ENCODE results near the gene STX4.

STX4 gene, protein sequence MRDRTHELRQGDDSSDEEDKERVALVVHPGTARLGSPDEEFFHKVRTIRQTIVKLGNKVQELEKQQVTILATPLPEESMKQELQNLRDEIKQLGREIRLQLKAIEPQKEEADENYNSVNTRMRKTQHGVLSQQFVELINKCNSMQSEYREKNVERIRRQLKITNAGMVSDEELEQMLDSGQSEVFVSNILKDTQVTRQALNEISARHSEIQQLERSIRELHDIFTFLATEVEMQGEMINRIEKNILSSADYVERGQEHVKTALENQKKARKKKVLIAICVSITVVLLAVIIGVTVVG

DNA sequence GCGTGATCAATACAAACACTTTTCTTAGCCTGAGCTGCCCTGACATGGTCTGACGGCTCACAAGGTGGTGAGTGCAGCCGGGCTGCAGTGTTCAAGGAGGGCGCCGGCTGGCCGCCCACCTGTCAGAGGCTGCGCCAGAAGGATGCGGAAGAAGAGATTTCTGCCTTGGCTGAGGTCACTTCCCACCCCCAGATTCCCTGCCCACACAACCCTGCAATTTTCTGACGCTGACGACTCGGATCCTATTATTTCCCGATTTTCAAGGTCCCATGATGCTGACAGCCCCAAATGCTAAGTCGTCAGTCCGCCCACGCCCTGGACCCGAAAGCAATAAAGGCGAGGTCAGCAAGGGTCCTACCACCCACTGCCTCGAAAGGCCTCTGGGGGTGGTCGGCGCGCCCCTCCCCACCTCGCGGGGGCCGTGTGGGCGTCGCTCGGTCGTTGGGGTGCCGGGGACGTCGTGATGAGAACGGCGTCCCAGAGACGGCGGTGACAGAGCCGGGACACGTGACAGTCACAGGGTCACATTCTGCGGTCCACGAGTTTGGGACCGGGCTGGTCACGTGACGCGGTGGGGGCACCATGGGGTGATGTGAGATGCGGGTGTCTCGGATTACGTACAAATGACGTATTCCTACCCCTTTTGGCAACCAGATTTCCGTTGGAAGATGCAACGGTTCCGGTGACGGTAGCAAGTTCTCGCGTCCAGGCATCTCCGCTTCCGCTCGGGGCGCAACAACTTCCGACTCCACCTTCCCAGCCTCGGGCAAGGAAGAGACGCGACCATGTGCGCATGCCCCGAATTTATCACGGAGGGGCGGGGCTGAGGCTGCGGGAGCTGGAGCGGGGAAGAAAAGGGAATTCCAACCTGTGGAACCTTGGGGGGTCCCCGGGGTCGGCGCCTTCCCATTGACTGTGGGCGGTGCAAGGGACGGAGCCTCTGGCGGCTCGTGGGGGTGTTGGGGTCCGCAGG is at the start of gene STX4:
TSS of gene STX4 (plus strand) at position 823 of the 973 bp plus-strand sequence. CDS start 248 bp downstream, outside the sequence.
- peak; percentile 94 for DNase-seq

DNA sequence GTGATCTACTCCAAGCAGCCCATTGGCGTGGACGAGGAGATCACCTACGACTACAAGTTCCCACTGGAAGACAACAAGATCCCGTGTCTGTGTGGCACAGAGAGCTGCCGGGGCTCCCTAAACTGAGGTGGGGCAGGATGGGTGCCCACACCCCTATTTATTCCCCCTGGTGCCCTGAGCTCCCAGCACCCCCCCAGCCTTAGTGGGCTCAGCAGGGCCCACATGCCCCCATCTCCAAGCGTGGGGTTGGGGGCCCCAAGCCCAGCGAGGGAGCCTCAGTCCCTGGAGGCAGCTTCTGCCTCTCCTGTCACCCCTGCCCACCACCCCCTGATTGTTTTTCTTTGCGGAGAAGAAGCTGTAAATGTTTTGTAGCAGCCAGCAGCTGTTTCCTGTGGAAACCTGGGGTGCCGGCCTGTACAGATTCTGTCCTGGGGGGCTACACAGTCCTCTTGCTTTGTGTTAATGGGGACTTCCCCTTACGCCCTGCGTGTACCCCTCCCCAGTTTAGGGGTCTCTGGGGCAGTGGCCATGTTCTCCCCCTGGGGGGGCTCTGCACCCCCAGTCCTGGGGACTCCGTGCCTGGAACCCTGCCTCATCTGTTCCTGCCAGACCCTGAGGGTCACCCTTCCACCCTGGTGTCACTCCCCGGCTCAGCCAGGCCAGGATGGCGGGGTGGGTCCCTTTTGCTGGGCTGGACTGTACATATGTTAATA is 49.3 kb upstream of the STX4 start:
- DNase-seq: no peak

DNA sequence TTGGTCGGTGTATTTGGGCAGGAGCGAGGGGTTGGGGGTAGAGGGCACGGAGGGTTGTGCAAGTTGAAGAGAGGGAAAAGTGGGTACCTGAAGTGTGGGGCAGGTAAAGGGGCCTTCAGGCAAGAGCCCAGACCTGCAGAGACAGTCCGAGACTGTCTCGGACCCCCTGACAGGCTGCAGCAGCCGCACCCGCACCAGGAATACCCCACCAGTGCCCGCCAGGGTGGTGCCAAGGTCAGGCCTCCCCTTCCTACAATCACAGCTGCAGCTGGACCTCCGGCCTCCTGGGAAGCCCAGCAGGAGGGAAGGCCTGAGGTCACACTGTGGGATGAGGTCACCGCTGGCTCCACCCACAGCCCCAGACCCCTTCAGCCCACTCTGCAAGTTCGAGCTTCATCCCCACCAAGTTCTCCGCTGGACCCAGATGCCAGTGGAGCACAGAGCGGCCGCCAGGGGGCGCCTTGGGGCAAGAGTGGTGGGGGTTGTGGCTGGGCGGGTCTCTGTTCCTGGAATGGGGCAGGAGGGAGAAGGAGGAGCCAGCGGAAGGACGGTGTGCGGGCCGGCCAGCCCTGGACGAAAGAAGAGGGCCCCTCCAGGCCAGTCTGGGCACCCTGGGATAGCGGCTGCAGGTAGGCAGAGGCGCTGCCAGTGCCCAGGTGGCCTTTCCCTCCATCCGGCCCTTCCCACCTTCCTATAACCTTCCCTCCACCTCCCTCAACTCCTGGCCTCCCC is 48.5 kb upstream of the STX4 start, which contains the start of gene HSD3B7:
TSS of gene HSD3B7 (plus strand) at position 539 of the 732 bp plus-strand sequence. CDS start 452 bp downstream, outside the sequence.
- peak; percentile 83 for DNase-seq

DNA sequence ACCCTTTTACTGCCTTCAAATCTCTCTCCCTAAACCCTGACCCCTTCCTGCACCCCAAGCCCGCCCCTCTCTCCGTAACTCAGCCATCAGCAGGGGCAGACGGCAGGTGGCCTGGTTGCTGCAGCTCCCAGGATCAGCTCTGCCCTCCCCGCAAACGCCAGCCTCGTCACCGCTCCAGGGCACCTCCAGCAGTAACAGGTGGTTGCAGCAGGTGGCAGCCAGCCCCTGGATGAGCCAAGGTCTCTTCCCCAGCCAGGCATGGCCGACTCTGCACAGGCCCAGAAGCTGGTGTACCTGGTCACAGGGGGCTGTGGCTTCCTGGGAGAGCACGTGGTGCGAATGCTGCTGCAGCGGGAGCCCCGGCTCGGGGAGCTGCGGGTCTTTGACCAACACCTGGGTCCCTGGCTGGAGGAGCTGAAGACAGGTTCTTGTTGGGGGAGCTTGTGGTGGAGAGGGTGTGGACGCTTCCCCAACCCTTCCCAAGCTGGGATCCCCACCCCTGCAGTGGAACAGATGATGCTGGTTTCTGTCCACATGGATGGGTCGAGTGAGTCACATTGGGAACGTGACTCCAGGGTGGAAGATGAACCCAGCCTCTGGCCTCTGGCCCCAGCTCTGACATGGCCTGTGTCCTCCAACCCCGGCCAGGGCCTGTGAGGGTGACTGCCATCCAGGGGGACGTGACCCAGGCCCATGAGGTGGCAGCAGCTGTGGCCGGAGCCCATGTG is 47.8 kb upstream of the STX4 start:
- no peak for DNase-seq

DNA sequence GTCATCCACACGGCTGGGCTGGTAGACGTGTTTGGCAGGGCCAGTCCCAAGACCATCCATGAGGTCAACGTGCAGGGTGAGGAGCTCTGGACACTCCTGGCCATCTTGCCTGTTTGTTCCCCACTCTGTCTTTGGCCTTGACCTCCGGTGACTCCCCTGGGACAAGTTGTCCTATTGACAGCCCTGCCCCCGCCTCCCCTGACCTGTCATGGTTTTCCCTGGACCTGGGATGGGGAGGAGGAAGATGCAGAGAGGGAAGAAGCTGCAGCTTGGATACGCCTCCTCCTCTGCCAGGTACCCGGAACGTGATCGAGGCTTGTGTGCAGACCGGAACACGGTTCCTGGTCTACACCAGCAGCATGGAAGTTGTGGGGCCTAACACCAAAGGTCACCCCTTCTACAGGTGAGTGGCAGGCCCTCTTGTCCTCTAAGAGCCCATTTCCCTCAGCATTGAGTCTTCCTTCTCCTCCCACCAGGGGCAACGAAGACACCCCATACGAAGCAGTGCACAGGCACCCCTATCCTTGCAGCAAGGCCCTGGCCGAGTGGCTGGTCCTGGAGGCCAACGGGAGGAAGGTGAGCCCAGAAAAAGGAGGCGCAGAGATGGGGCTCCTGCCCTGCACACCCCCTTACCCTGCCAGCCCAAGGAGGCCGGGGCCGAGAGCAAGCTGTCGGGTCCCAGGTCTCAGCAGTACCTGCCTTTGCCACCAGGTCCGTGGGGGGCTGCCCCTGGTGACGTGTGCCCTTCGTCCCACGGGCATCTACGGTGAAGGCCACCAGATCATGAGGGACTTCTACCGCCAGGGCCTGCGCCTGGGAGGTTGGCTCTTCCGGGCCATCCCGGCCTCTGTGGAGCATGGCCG is 47.0 kb upstream of the STX4 start:
- no peak for DNase-seq

DNA sequence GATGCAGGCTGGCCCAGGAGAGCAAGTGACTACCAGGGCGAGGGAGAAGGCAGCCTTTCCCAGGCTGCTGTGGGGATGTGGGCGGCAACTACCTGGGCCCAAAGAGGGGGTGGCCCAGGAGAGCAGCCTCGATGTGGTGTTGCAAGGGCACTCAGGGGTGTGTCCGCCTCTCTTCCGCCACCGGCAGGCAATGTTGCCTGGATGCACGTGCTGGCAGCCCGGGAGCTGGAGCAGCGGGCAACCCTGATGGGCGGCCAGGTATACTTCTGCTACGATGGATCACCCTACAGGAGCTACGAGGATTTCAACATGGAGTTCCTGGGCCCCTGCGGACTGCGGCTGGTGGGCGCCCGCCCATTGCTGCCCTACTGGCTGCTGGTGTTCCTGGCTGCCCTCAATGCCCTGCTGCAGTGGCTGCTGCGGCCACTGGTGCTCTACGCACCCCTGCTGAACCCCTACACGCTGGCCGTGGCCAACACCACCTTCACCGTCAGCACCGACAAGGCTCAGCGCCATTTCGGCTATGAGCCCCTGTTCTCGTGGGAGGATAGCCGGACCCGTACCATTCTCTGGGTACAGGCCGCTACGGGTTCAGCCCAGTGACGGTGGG is 45.7 kb upstream of the STX4 start:
- DNase-seq: no peak

DNA sequence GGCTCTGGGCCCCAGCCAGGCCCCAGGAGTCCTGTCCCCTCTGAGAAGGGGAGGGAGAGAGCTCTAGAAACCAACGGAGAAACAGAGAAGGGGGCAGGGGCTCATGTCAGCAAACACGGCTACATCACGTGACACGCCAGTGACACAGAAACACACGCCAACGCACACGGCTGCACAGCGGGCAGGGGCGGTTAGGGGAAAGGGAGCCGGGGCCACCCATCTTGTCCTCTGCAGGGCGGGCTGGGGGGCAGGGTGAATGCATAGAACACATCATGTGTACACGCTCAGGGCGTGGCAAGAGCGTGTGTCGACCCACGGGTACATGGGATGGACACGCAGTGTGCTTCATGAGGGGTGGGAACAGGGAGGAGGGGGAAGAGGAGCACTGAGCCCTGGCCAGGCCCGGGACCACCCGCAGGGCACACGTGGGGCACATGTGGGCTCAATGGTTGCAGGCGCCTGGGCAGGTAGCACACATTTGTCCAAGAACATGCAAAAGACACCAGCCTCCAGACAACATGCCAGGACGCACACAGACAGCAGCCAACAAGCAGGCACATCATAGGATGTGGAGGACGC is 43.8 kb upstream of the STX4 start:
- DNase-seq: no peak

DNA sequence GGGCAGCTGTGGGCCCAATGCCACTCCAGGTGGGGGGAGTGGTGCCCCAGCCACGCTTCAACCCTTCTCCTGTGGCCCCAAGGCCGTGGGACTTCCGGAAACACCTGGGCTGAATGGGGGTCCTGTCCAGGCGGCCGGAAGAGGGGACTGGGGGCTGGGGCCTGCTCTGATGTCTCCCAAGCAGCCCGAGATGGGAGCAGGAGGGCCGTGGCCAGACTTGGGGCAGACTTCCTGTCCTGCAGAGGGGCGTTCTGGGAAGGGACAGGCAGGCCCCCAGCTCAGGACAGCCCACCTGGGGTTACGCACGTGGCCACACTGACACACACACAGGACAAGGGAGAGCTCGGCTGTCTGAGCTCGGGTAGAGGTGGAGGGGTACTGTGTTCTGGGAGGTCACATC is 43.3 kb upstream of the STX4 start:
- no peak for DNase-seq

DNA sequence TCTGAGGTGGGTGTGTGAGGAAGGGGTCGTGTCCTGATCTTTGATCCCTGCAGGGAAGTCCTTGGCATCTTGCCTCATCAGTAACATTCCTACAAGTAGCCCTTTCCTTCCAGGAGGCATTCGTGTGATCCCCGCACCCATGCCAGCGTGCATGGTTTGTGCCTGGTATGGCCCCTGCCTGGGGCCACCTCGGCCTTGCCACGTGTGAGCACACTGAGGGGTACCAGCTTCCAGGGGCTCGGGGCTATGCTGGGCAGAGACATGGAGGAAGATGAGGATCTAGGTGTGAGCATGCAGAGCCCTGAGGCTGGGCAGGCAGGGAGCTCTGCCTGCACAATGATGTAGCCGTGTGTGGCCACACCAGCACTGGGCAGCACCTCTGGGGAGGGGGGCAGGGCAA is 42.3 kb upstream of the STX4 start:
- no peak for DNase-seq

DNA sequence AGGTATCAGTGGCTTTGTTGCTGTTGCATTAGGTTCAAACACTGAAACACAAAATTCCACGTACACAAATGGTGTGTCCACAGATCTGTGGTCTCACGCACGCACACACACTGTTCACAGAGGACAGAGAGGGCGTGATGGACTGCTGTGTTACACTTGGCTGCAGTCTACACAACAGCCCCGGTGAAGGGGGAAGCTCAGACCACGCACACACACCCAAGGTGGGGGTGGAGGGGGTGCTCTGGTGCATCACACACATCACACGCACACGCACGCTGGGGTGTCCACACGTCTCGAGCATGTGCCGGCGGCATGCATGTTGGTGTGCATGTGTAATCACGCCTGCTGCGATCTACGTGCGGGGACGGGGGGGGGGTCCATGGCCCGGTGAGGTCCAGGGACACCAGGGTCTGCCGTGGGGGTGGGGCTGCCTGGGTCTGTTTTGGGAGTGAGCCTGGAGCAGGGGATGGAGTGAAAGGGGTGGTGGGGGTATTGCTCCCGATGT is 41.0 kb upstream of the STX4 start:
- DNase-seq: no peak

DNA sequence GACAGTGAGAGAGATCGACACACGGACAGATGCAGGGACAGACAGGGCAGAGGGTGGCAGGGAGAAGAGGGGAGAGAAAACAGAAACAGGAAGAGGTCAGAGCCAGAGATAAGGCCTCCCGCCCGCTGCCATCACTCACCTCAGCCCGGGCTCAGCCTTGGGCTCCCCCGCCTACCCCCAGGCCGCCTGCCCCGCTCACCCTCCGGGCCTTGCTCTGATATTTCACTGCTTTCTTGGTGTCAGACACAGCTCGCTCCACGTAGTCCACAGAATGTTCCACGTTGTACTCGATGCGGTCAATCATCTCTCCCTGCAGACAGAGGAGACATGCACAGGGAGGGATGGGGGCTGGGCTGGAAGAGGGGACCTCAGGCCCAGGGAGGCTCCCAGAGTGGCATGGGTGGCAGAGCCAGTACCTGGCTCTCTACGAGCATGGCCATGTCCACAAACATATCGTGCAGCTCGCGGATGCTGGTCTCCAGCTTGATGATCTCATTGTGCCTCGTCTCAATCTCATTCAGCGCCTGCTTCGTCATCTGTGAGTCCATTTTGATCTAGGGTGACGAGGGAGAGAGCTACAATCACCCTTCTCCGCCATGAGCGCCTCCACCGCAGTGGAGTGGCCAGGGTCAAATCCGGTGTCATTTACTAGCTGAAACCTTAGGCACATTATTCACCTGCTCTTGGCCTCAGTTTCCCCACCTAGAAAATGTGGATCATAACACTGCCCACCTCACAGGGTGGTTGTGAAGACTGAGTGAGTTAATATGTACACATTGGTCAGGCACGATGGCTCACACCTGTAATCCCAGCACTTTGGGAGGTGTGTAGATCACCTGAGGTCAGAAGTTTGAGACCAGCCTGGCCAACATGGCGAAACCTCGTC is 40.2 kb upstream of the STX4 start:
- no peak for DNase-seq

DNA sequence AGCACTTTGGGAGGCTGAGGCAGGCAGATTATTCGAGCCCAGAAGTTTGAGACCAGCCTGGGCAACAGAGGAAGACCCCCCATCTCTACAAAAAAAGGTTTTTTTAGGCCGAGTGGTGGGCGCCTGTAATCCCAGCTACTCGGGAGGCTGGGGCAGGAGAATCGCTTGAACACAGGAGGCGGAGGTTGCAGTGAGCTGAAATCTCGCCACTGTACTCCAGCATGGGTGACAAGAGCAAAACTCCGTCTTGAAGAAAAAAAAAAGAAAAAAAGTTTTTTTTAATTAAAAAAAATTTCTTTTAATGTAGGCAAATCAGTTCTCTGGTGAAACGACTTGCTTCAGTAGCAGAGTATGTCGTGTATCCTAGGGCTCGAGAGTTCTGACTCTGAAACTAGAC is 37.4 kb upstream of the STX4 start:
- DNase-seq: no peak

DNA sequence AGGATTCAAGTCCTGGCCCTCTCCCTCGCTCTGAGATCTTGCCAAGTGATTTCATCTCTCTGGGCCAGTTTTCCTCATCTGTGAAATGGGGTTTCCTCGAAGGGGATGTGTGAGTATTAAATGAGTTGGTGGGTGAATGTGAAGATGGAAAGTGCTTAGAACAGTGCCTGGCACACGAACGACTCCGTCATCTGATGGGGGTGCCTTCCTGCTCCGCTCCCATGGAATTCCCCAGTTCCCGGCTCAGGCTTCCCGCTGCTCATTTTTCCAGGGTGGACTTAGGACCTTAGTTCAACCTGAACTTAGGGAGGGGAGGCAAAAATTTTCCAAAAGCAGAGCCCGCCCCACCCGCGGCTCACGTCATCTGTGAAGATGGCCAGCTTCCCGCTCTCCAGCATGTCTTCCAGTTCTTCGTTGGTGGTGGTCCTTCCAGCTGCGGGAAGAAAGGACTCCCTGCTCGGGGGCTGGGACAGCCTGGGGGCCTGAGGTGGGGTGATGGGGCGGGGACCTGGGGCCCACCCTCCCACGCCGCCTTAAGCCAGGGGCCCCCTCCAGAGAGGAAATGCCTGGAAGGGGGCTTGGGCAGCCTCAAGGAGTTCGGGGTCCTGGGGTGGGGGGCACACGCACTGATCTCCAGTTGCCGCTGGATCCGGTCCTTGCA is 36.9 kb upstream of the STX4 start:
- DNase-seq: no peak

DNA sequence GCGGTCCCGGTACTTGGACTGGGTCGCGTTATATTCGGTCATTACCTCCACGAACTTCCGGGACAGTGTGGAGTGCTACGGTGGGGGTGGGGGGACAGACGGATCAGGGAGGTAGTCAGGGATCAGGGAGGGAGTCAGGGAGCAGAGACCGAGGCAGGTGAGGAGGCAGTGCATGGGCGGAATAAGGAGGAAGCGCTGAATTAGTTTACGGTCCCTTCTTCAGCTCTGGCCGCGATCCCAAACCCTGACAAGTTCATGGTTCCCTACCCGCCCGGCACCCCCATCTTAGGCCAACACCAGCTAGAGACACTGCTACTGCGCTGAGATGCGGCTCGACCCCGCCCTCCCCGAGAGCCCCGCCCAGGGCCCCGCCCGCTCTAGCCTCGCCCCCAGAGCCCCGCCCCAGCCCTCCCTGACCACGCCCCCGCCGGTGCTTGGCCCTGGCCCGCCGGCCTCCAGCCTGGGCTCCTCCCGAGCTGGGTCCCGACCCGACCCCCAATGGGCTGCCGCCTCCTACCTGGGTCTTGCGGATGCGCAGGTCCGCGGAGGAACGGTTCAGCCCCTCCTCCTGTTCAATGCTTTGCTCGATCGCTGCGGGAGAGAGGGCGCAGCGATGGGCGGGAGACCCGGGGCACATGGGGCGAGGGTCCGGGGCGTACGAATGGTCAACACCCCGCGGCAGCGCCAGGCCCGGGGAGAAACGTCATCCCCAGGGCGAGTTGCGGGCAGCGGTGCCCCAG is 36.2 kb upstream of the STX4 start:
- peak; percentile 85 for DNase-seq

DNA sequence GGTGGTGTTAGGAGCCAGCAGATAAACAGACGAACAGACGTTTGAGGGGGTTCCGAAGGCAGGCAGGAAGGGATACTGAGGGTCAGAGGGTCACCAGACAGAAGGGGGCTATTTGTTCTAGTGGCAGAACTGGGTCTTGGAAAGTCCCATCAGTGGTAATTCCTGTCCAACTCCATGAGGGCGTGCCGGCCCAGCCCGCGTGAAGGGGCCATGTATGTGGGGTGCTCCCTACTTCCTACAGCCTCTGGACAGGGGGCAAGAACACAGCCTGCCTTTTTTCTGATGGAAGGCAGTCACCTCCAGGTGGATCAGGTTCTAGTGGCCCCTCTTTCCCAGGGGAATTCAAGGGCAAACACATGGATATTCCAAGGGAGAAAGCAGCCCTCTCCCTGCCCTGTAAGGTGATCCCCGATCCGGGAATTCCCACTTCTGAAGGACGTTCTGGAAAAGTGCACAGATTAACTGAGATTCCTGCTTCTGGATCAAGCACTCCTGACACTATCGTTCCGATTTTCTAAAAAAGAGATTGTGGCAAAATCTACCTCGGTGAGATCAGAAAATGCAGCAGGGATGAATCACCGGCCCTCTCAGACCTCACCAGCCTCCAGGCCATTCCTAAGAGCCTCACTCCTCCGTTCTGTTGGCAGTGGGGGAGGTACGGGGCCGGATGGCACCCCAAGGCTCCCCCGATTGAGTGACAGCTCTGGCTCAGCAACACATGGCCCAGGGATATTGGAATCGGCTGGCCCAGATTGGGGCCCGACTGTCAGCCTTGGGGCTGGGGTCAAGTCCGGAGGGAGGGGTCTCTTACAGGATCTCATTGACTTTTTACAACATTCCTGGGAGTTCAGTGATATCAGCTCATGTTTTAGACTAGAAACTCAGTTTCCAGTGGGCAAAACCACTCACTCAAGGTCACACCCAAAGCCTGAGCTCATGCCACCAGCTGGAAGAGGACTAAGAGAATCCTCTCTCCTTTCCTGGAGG is 35.3 kb upstream of the STX4 start:
- peak; percentile 30 for DNase-seq
